ENCODE results near the gene TUBA3E. TPM values are rescaled to one million over a fixed set of nuclear protein-coding genes. Genes with fewer than 3 reads are reported as not detected.
"Not testable (repeated sequence)": the region's sequence is repeated elsewhere in the genome, so short reads cannot be mapped to it uniquely, and the experiment has no call there.

The TUBA3E gene
- total and polyA plus RNA-seq, 8 donors, result not detected

DNA sequence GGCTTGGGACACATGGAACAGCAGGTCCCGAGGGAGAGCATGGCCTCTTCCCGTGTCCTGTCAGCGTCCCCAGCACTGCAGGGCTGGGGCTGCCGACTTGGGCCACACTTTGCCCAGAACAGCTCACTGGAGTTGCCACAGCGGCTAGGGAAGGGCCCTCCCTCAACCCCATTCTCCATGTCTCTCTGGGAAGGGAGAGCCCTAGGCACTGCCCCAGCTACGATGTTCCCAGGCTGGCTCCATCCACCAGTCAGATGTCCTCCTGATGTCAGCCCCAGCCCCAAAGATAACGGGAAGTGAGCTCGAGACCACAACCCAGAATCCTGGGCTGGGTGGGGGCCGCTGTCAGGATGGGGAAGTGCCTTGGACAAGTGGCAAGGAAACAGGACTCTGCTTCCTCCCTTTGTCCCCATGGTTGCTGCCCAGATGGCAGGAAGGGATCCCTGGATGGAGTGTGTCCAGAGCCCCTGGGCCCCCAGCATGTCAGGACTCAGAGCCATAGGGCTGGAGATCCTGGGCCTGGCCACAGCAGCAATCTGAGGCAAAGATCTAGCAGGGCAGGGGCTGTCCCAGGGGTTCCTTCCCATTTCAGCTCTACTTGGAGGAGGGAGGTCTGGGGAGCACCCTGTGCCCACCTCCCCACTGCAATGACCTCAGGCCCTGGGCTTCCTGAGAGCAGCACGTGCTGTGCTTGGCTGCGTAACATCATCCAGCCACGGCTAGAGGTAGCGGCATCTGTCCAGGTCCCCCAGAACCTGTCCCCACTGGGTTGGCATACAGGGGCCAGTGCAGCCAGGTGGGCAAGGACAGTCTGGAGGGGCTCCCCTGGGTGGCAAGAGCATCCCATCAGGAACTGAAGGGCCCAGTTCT lies 55.6 kb downstream of the TUBA3E start:
- DNase-seq, result not testable (repeated sequence)
- WGBS, 5 donors, result 86 to 90% (median 86%) methylated on average over 9 to 13 of the region's 13 CpGs

More for the DNA sequence above, 55.6 kb downstream of the TUBA3E start:
- intact Hi-C loops (cut with DNase I; ENCODE audit: low total_unique reads); H3K27ac ChIP-seq; H3K4me3 ChIP-seq; H3K36me3 ChIP-seq; H3K9me3 ChIP-seq: not testable (repeated sequence)
- peaks cover 0 to 39% (median 0%) of the 10 kb centered on the region in 3 donors for H3K27me3 ChIP-seq
- H3K4me1 ChIP-seq, result peaks cover 0 to 20% (median 6%) of the 10 kb centered on the region in 4 donors

Other genes with a start within 250 kb of the TUBA3E start
- under 1 TPM in 1 of 5 donors, not detected in 4; 0.18 TPM for gene RAB6C, start 218.8 kb downstream of the TUBA3E start, total RNA-seq
- gene RAB6C, start 218.8 kb downstream of the TUBA3E start, polyA plus RNA-seq, result not detected
- gene POTEF, start 69.2 kb downstream of the TUBA3E start, total RNA-seq, result under 1 TPM in 1 of 5 donors, not detected in 4; 0.18 TPM
- gene POTEF, start 69.2 kb downstream of the TUBA3E start, polyA plus RNA-seq, result not detected
- 1 to 10 TPM in 3 of 5 donors, under 1 TPM in 1, not detected in 1; 0.89 to 2.4 (median 1.1) TPM for gene CCDC74B, start 53.3 kb downstream of the TUBA3E start, total RNA-seq
- gene CCDC74B, start 53.3 kb downstream of the TUBA3E start, polyA plus RNA-seq, result 1 to 10 TPM; 2.0 to 2.9 (median 2.4) TPM
- gene SMPD4, start 16.8 kb downstream of the TUBA3E start, total RNA-seq, result 100 to 1,000 TPM in 1 of 5 donors, 10 to 100 TPM in 4; 11.4 to 109 (median 36.8) TPM
- gene SMPD4, start 16.8 kb downstream of the TUBA3E start, polyA plus RNA-seq, result 10 to 100 TPM; 16.2 to 35.8 (median 19.8) TPM
- 100 to 1,000 TPM in 2 of 5 donors, 10 to 100 TPM in 3; 52.3 to 521 (median 87.5) TPM for gene MZT2B, start 16.2 kb downstream of the TUBA3E start, total RNA-seq
- gene MZT2B, start 16.2 kb downstream of the TUBA3E start, polyA plus RNA-seq, result 100 to 1,000 TPM; 288 to 357 (median 354) TPM
- gene IMP4, start 144.5 kb upstream of the TUBA3E start, total RNA-seq, result 10 to 100 TPM; 14.2 to 88.7 (median 43.7) TPM
- gene IMP4, start 144.5 kb upstream of the TUBA3E start, polyA plus RNA-seq, result 100 to 1,000 TPM in 1 of 3 donors, 10 to 100 TPM in 2; 84.4 to 128 (median 85.5) TPM
- gene PTPN18, start 157.6 kb upstream of the TUBA3E start, total RNA-seq, result 100 to 1,000 TPM in 2 of 5 donors, 10 to 100 TPM in 3; 38.6 to 177 (median 92.6) TPM
- 10 to 100 TPM; 37.0 to 54.3 (median 42.8) TPM for gene PTPN18, start 157.6 kb upstream of the TUBA3E start, polyA plus RNA-seq